Right cardiac atrium (tissue), 5 donors: ENCODE data around the gene STK32C. TPM values are rescaled to one million over a fixed set of nuclear protein-coding genes. Genes with fewer than 3 reads are reported as not detected.
"Not testable (repeated sequence)": the region's sequence is repeated elsewhere in the genome, so short reads cannot be mapped to it uniquely, and the experiment has no call there.

Experiments
- ATAC-seq, 2 donors: fragments of 200-7000 bp; cut with Tn5 transposase; one replicate each; pipeline versions ENCODE4 v1.8.0 to v1.9.1; 2020; ENCODE audit warnings: moderate library complexity in 2 of 2, mild to moderate bottlenecking in 1 of 2
- DNase-seq, 3 donors: peaks; one replicate each; pipeline ENCODE4 v3.0.0-alpha.2; 2020
- H3K27ac ChIP-seq: one replicate; pipeline ENCODE4 v1.5.1; 2013; ENCODE audit warnings: mild to moderate bottlenecking, low read length, control low read depth, moderate library complexity
- H3K27me3 ChIP-seq: one replicate; pipeline ENCODE4 v1.6.1; 2013; ENCODE audit not compliant: control insufficient read depth, insufficient read depth
- H3K4me1 ChIP-seq: one replicate; pipeline ENCODE4 v1.6.1; 2013; ENCODE audit warnings: low read length; ENCODE audit not compliant: control insufficient read depth, insufficient read depth
- H3K4me3 ChIP-seq: one replicate; pipeline ENCODE4 v1.5.1; 2013; ENCODE audit warnings: low read length, control low read depth
- H3K9me3 ChIP-seq: one replicate; pipeline ENCODE4 v1.6.1; 2013; ENCODE audit warnings: low read length; ENCODE audit not compliant: control insufficient read depth
- WGBS: extraction: QIAGEN DNeasy Blood & Tissue Kit; methylation state at CpG from one replicate; pipeline ENCODE4 v1.1.7; 2013; 5-methylcytosine and 5-hydroxymethylcytosine counted together
- intact Hi-C, 4 donors: fragments of 100-400 bp; cut with DNase I; formaldehyde crosslinking; loops; one replicate each; pipeline versions ENCODE4 v1.11.0 to v1.14.0; 2022 to 2023
- polyA plus RNA-seq: library from polyadenylated mRNA; stranded (reverse); fragments of 200-250 nt; gene quantifications from one replicate; pipeline ENCODE4 v1.2.3, GENCODE V29; 2013
- total RNA-seq, 4 donors: library from RNA; stranded (reverse); fragmentation: NEBNext Ultra II Directional; extraction: Animal tissue kit (Norgen Biotek cat#: 25700); gene quantifications; one replicate each; pipeline ENCODE4 v1.2.1, GENCODE V29; 2021
- donor health status: healthy with polysubstance abuse.
- donor health status: DM: no; HTN: yes; CAD: no.
- donor health status: DM: no; HTN: no; CAD: no.
- donor health status: DM: no; HTN: yes; CAD: no; lungs with severe emphysema.
- donor health status: DM: yes; HTN: yes; CAD: no.

The STK32C gene
- total and polyA plus RNA-seq, 5 donors = 5.7 to 7.3 (median 6.9) TPM

GRCh38 chr10:132165416-132165980, 142.3 kb downstream of the STK32C start:
- peaks cover 10% of the 10 kb centered on the region for H3K4me1 ChIP-seq
- H3K9me3 ChIP-seq = no peaks in the 10 kb centered on the region
- 88% methylated on average over 21 of the region's 21 CpGs for WGBS
- no peak overlapping the region for H3K27ac ChIP-seq
- no peak overlapping the region for H3K4me3 ChIP-seq
- intact Hi-C loops = no loop called here
- DNase-seq = peak in 1 of 3 donors; percentile 47
- H3K27me3 ChIP-seq = no peaks in the 10 kb centered on the region
- no peak for ATAC-seq

DNA sequence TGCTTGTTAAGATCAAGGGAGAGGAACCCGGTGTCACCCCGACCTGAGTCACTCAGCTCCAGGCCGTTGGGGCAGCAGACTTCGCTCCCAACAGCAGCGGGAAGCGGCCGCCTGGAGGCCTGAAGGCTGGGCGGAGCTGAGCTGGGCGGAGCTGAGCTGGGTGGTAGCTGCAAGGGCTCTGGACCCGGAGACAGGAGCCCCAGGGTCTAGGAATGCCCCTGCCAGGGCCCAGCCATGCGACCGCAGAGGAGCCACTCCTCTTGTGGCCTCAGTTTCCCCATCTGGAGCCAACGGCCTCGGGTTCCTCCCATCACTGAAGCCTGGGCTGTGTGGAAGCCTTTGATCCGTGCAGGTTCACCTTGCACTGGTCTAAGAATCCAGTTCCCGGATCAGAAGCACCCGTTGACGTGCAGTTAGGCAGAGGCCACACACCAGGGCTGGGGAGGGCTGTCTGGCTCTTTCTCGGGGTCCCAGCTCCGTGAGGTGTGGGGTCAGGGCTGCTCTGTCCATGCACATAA, 142.9 kb downstream of the STK32C start:
- Histone ChIP-seq H3K9me3 (no peaks in the 10 kb centered on the region), H3K27ac (no peak overlapping the region), H3K4me1 (peaks cover 10% of the 10 kb centered on the region), H3K4me3 (no peak overlapping the region), H3K27me3 (no peaks in the 10 kb centered on the region)
- DNase-seq (peak in 1 of 3 donors; percentile 4), ATAC-seq (no peak)
- WGBS = 54% methylated on average over 20 of the region's 20 CpGs
- intact Hi-C loops = no loop called here

DNA sequence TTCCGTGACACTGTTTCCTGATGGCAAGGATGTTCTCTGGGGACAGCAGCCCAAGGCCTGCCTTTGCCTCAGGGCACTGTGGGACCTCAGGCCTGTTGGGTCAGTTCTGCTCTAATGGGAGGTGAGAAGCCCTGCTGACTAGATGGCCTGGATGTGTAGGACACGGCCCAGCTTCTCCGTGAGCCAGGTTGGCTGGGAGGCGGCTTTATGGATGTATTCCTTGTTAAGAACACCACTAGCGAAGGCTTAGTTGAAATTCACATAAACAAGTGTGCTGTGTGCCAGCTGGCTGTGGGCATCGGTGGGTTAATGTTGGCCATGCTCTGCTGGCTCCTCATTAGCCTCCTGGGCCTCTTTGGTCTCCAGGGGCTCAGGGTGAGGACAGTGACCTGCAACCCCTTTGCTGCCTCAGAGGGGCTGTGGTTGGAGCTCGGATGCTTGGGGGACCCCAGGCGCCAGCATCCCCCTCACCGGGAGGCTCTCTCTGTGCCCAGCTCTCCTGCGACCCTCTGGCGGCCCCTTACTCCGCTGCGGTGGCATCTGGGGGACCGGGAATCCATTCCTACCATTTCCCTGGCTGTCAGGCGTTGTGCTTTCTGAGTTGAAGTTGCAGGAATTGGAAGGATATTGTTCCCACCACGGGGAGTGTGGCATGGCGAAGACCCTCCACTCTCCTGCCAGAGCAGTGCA, 143.8 kb downstream of the STK32C start:
- ATAC-seq = no peak
- peak in 1 of 3 donors; percentile 23 for DNase-seq
- no peak overlapping the region for H3K4me3 ChIP-seq
- H3K4me1 ChIP-seq = peaks cover 10% of the 10 kb centered on the region
- intact Hi-C loops = no loop called here
- no peaks in the 10 kb centered on the region for H3K9me3 ChIP-seq
- WGBS = 80% methylated on average over 17 of the region's 17 CpGs
- H3K27ac ChIP-seq = no peak overlapping the region
- no peaks in the 10 kb centered on the region for H3K27me3 ChIP-seq

DNA sequence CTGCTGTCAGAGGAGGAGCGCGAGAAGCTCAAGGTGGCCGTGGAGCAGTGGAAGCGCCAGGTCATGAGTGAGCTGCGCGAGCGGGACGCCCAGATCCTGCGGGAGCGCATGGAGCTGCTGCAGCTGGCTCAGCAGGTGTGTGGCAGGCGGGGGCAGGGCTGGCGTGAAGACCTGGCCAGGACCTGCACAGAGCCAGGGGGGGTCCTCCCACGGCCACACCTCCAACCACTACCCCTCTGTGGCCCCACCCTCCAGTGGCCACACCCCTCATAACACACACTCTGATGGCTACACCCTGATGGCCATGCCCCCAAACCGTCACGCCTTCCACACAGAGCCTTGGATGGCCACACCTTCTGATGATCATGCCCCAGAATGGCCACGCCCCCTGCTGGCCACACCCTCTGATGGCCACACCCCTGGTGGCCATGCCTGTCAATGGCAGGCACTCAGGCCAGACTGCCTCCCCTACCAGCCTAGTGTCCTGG, 144.4 kb downstream of the STK32C start:
- intact Hi-C loops = no loop called here
- H3K4me1 ChIP-seq = peaks cover 10% of the 10 kb centered on the region
- DNase-seq = peak in 2 of 3 donors; percentile 69 to 72
- ATAC-seq = peak; percentile 50 to 69
- 54% methylated on average over 16 of the region's 16 CpGs for WGBS
- no peaks in the 10 kb centered on the region for H3K9me3 ChIP-seq
- H3K27me3 ChIP-seq = no peaks in the 10 kb centered on the region
- no peak overlapping the region for H3K27ac ChIP-seq
- H3K4me3 ChIP-seq = no peak overlapping the region

DNA sequence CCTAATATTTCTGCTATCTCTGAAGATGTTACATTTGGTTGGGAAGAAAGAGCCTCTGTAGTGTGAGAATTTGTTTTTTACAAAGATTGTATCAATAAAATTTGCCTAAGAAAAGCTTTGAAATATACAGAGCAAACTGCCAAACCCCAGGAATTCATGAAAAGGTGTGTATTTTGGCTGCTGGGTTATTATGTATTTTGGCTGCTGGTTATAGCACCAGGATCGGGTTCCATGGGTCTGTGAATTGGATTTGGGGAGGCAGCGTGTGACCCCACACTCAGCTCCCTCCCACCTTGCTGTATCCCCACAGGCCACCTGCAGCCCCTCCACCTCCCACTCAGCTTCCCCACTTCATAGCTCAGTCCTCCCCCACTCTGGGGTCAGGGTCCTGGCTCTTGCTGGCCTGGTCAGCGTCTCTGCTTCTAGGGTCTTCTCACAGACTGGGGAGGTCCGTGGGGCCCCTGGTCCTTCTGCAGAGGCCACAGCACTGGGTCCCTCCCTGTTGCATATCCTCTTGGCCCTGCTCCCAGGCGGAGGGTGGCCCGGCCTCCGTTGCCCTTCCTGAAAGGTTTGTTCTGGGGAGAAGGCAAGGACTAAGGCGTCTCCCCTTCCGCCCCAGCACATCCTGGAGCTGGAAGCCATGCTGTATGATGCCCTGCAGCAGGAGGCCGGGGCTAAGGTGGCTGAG, 145.0 kb downstream of the STK32C start:
- Histone ChIP-seq H3K4me1 (peaks cover 10% of the 10 kb centered on the region), H3K27me3 (no peaks in the 10 kb centered on the region), H3K4me3 (no peak overlapping the region), H3K27ac (no peak overlapping the region), H3K9me3 (no peaks in the 10 kb centered on the region)
- ATAC-seq (peak; percentile 64 to 88), DNase-seq (peak; percentile 60 to 77 (median 73))
- intact Hi-C loops = no loop called here
- 50% methylated on average over 10 of the region's 10 CpGs for WGBS

DNA sequence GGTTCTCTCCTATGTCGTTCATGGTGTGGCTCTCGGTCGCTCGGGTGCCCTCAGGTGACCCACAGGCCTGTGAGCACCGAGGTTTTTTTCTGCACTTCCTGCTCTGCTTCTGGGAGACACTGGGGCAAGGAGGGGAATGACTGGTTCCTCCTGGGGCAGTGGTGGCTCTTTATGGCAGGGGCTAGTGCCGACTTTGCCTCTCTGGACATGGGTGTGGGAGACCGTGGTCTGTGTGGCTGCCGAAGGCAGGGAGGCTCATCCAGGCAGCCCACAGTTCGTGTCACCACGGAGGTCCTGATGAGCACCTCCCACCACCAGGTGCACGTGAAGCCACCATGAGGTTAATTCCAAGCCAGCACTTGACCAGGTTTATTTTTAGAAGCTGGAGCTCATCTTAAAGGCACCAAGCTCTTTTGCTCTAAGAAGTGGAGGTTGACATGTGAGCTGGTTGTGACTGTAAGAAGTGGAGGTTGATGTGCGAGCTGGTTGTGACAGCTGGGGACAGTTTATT, 145.7 kb downstream of the STK32C start:
- 46% methylated on average over 12 of the region's 12 CpGs for WGBS
- H3K9me3 ChIP-seq = no peaks in the 10 kb centered on the region
- no peaks in the 10 kb centered on the region for H3K27me3 ChIP-seq
- H3K27ac ChIP-seq = no peak overlapping the region
- peaks cover 10% of the 10 kb centered on the region for H3K4me1 ChIP-seq
- peak in 1 of 2 donors; percentile 60 for ATAC-seq
- intact Hi-C loops = no loop called here
- DNase-seq = peak in 2 of 3 donors; percentile 43
- no peak overlapping the region for H3K4me3 ChIP-seq

GRCh38 chr10:132160834-132161622, 146.7 kb downstream of the STK32C start:
- H3K27me3 ChIP-seq, H3K9me3 ChIP-seq, H3K4me1 ChIP-seq, H3K27ac ChIP-seq, intact Hi-C loops, H3K4me3 ChIP-seq, DNase-seq, ATAC-seq: not testable (repeated sequence)
- 84% methylated on average over 3 of the region's 4 CpGs for WGBS

DNA sequence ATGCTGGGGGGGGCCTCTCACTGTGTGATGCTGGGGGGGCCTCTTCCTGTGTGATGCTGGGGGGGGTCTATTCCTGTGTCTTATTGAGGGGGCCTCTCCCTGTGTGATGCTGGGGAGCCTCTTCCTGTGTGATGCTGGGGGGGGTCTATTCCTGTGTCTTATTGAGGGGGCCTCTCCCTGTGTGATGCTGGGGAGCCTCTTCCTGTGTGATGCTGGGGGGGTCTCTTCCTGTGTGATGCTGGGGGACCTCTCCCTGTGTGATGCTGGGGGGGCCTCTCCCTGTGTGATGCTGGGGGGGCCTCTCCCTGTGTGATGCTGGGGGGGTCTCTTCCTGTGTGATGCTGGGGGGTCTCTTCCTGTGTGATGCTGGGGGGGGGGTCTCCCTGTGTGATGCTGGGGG, 147.5 kb downstream of the STK32C start:
- DNase-seq, intact Hi-C loops, H3K27me3 ChIP-seq, H3K4me1 ChIP-seq, H3K4me3 ChIP-seq, ATAC-seq, H3K9me3 ChIP-seq, H3K27ac ChIP-seq: not testable (repeated sequence)

DNA sequence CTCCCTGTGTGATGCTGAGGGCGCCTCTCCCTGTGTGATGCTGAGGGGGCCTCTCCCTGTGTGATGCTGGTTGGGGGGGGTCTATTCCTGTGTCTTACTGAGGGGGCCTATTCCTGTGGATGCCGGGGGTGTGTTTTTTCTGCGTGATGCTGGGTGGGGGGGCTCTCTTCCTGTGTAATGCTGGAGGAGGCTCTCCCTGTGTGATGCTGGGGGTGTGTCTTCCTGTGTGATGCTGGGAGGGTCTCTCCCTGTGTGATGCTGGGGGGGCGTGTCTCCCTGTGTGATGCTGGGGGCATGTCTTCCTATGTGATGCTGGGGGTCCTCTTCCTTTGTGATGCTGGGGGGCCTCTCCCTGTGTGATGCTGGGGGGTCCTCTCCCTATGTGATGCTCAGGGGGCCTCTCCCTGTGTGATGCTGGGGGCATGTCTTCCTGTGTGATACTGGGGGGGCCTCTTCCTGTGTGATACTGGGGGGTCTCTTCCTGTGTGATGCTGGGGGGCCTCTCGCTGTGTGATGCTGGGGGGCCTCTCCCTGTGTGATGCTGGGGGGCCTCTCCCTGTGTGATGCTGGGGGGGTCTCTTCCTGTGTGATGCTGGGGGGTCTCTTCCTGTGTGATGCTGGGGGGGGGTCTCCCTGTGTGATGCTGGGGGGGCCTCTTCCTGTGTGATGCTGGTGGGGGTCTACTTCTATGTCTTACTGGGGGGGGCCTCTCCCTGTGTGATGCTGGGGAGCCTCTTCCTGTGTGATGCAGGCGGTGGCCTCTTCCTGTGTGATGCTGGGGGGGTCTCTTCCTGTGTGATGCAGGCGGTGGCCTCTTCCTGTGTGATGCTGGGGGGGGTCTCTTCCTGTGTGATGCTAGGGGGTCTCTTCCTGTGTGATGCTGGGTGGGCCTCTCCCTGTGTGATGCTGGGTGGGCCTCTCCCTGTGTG, 148.2 kb downstream of the STK32C start:
- H3K4me1 ChIP-seq, H3K27ac ChIP-seq, H3K9me3 ChIP-seq, intact Hi-C loops, H3K27me3 ChIP-seq, H3K4me3 ChIP-seq, ATAC-seq: not testable (repeated sequence)
- DNase-seq = peak in 2 of 3 donors; percentile 20 to 28
- 87% methylated on average over 7 of the region's 7 CpGs for WGBS

DNA sequence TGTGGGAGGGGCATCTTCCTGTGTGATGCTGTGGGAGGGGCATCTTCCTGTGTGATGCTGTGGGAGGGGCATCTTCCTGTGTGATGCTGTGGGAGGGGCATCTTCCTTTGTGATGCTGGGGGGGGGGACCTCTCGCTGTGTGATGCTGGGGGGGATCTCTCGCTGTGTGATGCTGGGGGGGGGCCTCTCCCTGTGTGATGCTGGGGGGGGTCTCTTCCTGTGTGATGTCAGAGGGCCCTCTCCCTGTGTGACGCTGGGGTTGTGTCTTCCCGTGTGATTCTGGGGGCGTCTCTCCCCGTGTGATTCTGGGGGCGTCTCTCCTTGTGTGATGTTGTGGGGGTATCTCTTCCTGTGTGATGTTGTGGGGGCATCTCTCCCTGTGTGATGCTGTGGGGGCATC, 148.9 kb downstream of the STK32C start:
- DNase-seq (peak in 1 of 3 donors; percentile 13), ATAC-seq (no peak)
- H3K27me3 ChIP-seq = no peaks in the 10 kb centered on the region
- H3K4me3 ChIP-seq = no peak overlapping the region
- intact Hi-C loops = no loop called here
- no peak overlapping the region for H3K27ac ChIP-seq
- no peaks in the 10 kb centered on the region for H3K9me3 ChIP-seq
- peaks cover 10% of the 10 kb centered on the region for H3K4me1 ChIP-seq
- 86% methylated on average over 7 of the region's 7 CpGs for WGBS
